GM12892 (cell line): ENCODE measurements around the gene MARCOL. TPM values are rescaled to one million over a fixed set of nuclear protein-coding genes. Genes with fewer than 3 reads are reported as not detected.

ENCODE experiments used
- DNase-seq: peaks from one replicate; pipeline ENCODE4 v3.0.0; 2011; ENCODE audit not compliant: insufficient read length
- FAIRE-seq: peaks from 2 replicates; lab custom pipeline; 2011; peaks lifted over from hg19 to GRCh38; lab: Jason Lieb, UNC
- POLR2A ChIP-seq: IDR thresholded peaks from 2 replicates; pipeline ENCODE4 v1.6.1; 2011; ENCODE audit warnings: low read depth, low read length, control low read depth
- POLR2AphosphoS5 ChIP-seq: IDR thresholded peaks from 2 replicates; pipeline ENCODE4 v1.6.1; 2011; ENCODE audit warnings: low read depth, low read length, control low read depth
- TAF1 ChIP-seq: IDR thresholded peaks from 2 replicates; pipeline ENCODE4 v1.6.1; 2011; ENCODE audit warnings: low read depth, mild to moderate bottlenecking, control low read depth, low read length, borderline replicate concordance
- polyA plus RNA-seq: library from polyadenylated mRNA; unstranded; fragments of >200 nt; gene quantifications from one replicate; pipeline ENCODE4 v1.2.1, GENCODE V29; 2012; ENCODE audit warnings: missing spikeins, inconsistent platforms; ENCODE audit not compliant: missing spikeins

The MARCOL gene
- polyA plus RNA-seq: not detected

GRCh38 chr5:148238418-148238794 lies at the start of gene MARCOL:
MARCOL (plus strand) TSS chr5:148238525; CDS start chr5:148238598, 73 bp downstream.
- FAIRE-seq (no peak), DNase-seq (no peak)
- TF ChIP-seq POLR2A: no peak
- TF ChIP-seq POLR2AphosphoS5: no peak
- no peak for TF ChIP-seq TAF1

GRCh38 chr5:148191010-148191409 lies 47.3 kb upstream of the MARCOL start:
- TF ChIP-seq TAF1 (no peak), POLR2A (no peak), POLR2AphosphoS5 (no peak)
- no peak for FAIRE-seq

GRCh38 chr5:148193202-148193601 lies 45.1 kb upstream of the MARCOL start:
- TF ChIP-seq POLR2A (no peak), POLR2AphosphoS5 (no peak), TAF1 (no peak)
- no peak for DNase-seq
- FAIRE-seq: no peak

More at GRCh38 chr5:148191010-148191409, 47.3 kb upstream of the MARCOL start:
- DNase-seq: no peak

- DNase-seq (no peak), FAIRE-seq (no peak)
- no peak for TF ChIP-seq POLR2AphosphoS5
- TF ChIP-seq TAF1: no peak
- no peak for TF ChIP-seq POLR2A
Observed at GRCh38 chr5:148201151-148201550, 37.2 kb upstream of the MARCOL start.

- TF ChIP-seq TAF1: no peak
- TF ChIP-seq POLR2AphosphoS5: no peak
- TF ChIP-seq POLR2A: no peak
- no peak for FAIRE-seq
- DNase-seq: no peak
Observed at GRCh38 chr5:148202531-148203203, 35.7 kb upstream of the MARCOL start, which contains the start of gene SPINK6. SPINK6 (plus strand) TSS chr5:148203042; CDS start chr5:148203097, 55 bp downstream.

GRCh38 chr5:148205044-148205806 lies 33.1 kb upstream of the MARCOL start:
- no peak for FAIRE-seq
- no peak for DNase-seq
- no peak for TF ChIP-seq POLR2A
- TF ChIP-seq TAF1: no peak
- TF ChIP-seq POLR2AphosphoS5: no peak

- DNase-seq (no peak), FAIRE-seq (no peak)
- TF ChIP-seq POLR2AphosphoS5 (no peak), POLR2A (no peak), TAF1 (no peak)
Observed at GRCh38 chr5:148205865-148206264, 32.5 kb upstream of the MARCOL start.

GRCh38 chr5:148206620-148207019 lies 31.7 kb upstream of the MARCOL start:
- FAIRE-seq: no peak
- no peak for TF ChIP-seq POLR2A
- TF ChIP-seq TAF1: no peak
- TF ChIP-seq POLR2AphosphoS5: no peak
- DNase-seq: no peak

GRCh38 chr5:148208226-148208625 lies 30.1 kb upstream of the MARCOL start:
- DNase-seq (no peak), FAIRE-seq (no peak)
- TF ChIP-seq TAF1 (no peak), POLR2AphosphoS5 (no peak), POLR2A (no peak)

GRCh38 chr5:148209151-148209770 lies 29.1 kb upstream of the MARCOL start:
- FAIRE-seq: no peak

GRCh38 chr5:148214665-148215185 lies 23.6 kb upstream of the MARCOL start:
- no peak for DNase-seq
- TF ChIP-seq POLR2AphosphoS5 (no peak), POLR2A (no peak), TAF1 (no peak)

More at GRCh38 chr5:148209151-148209770, 29.1 kb upstream of the MARCOL start:
- TF ChIP-seq POLR2A: no peak
- no peak for TF ChIP-seq POLR2AphosphoS5
- TF ChIP-seq TAF1: no peak
- DNase-seq: no peak

GRCh38 chr5:148221508-148221907 lies 16.8 kb upstream of the MARCOL start:
- TF ChIP-seq POLR2AphosphoS5: no peak
- no peak for TF ChIP-seq TAF1
- TF ChIP-seq POLR2A: no peak
- DNase-seq (no peak), FAIRE-seq (no peak)

More at GRCh38 chr5:148214665-148215185, 23.6 kb upstream of the MARCOL start:
- no peak for FAIRE-seq
